ENCODE results near the gene TMEM33. TPM values are rescaled to one million over a fixed set of nuclear protein-coding genes. Genes with fewer than 3 reads are reported as not detected.
"Not testable (repeated sequence)": the region's sequence is repeated elsewhere in the genome, so short reads cannot be mapped to it uniquely, and the experiment has no call there.

The TMEM33 gene
- total RNA-seq, 1 donor from 2014 or later, result 22.5 TPM

- H3K9me3 ChIP-seq (replicated peaks), result no peaks in the 10 kb centered on the region
- intact Hi-C loops (cut with micrococcal nuclease), result loop anchor here (5.0 kb wide), 1 partner anchor 197 kb away; no protein-coding TSS in a partner anchor
- no peak overlapping the region for H3K27ac ChIP-seq (replicated peaks)
- TF ChIP-seq, protein P1, sequence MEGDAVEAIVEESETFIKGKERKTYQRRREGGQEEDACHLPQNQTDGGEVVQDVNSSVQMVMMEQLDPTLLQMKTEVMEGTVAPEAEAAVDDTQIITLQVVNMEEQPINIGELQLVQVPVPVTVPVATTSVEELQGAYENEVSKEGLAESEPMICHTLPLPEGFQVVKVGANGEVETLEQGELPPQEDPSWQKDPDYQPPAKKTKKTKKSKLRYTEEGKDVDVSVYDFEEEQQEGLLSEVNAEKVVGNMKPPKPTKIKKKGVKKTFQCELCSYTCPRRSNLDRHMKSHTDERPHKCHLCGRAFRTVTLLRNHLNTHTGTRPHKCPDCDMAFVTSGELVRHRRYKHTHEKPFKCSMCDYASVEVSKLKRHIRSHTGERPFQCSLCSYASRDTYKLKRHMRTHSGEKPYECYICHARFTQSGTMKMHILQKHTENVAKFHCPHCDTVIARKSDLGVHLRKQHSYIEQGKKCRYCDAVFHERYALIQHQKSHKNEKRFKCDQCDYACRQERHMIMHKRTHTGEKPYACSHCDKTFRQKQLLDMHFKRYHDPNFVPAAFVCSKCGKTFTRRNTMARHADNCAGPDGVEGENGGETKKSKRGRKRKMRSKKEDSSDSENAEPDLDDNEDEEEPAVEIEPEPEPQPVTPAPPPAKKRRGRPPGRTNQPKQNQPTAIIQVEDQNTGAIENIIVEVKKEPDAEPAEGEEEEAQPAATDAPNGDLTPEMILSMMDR (IDR thresholded peaks at IDR 0.05; ENCODE audit: borderline replicate concordance), result no peak
- H3K4me1 ChIP-seq, result no peaks in the 10 kb centered on the region
- H3K4me3 ChIP-seq, result no peak overlapping the region
- peaks cover 79% of the 10 kb centered on the region for H3K27me3 ChIP-seq (ENCODE audit: low read depth)
- no peaks in the 10 kb centered on the region for H3K36me3 ChIP-seq
- DNase-seq, result no peak
These were observed 45.9 kb upstream of the TMEM33 start for GRCh38 chr4:41889317-41889716.

- H3K9me3 ChIP-seq (replicated peaks), result no peaks in the 10 kb centered on the region
- TF ChIP-seq, protein P1 (IDR thresholded peaks at IDR 0.05; ENCODE audit: borderline replicate concordance), result no peak
- H3K36me3 ChIP-seq, result no peaks in the 10 kb centered on the region
- H3K4me1 ChIP-seq, result no peaks in the 10 kb centered on the region
- no peak for DNase-seq
- H3K27ac ChIP-seq (replicated peaks), result no peak overlapping the region
- H3K27me3 ChIP-seq (ENCODE audit: low read depth), result peaks cover 78% of the 10 kb centered on the region
- intact Hi-C loops (cut with micrococcal nuclease), result no loop called here
- no peak overlapping the region for H3K4me3 ChIP-seq
These were observed 45.1 kb upstream of the TMEM33 start for GRCh38 chr4:41890085-41890484.

GRCh38 chr4:41896648-41897047, 38.6 kb upstream of the TMEM33 start:
- intact Hi-C loops (cut with micrococcal nuclease), result no loop called here
- no peak for DNase-seq
- Histone ChIP-seq H3K9me3 (replicated peaks) (peaks cover 8% of the 10 kb centered on the region), H3K27me3 (ENCODE audit: low read depth) (peaks cover 44% of the 10 kb centered on the region), H3K27ac (replicated peaks) (no peak overlapping the region), H3K4me3 (no peak overlapping the region), H3K4me1 (no peaks in the 10 kb centered on the region), H3K36me3 (no peaks in the 10 kb centered on the region)
- TF ChIP-seq, protein P1 (IDR thresholded peaks at IDR 0.05; ENCODE audit: borderline replicate concordance), result no peak

- H3K4me3 ChIP-seq, result no peak overlapping the region
- peaks cover 17% of the 10 kb centered on the region for H3K9me3 ChIP-seq (replicated peaks)
- H3K36me3 ChIP-seq, result no peaks in the 10 kb centered on the region
- no peaks in the 10 kb centered on the region for H3K4me1 ChIP-seq
- TF ChIP-seq, protein P1 (IDR thresholded peaks at IDR 0.05; ENCODE audit: borderline replicate concordance), result no peak
- DNase-seq, result no peak
- H3K27me3 ChIP-seq (ENCODE audit: low read depth), result peaks cover 35% of the 10 kb centered on the region
- no peak overlapping the region for H3K27ac ChIP-seq (replicated peaks)
- intact Hi-C loops (cut with micrococcal nuclease), result no loop called here
These were observed 37.5 kb upstream of the TMEM33 start for GRCh38 chr4:41897698-41898097.

DNA sequence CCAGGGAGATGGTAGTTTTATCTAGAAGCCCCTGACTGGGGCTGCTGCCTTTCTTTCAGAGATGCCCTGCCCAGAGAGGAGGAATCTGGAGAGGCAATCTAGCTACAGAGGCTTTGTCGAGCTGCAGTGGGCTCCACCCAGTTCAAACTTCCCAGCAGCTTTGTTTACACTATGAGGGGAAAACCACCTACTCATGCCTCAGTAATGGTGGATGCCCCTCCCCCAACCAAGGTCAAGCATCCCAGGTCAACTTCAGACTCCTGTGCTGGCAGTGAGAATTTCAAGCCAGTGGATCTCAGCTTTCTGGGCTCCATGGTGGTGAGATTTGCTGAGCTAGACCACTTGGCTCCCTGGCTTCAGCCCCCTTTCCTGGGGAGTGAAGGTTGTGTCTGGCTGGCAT, 26.1 kb upstream of the TMEM33 start:
- H3K36me3 ChIP-seq; H3K9me3 ChIP-seq (replicated peaks); H3K4me3 ChIP-seq; H3K27ac ChIP-seq (replicated peaks); H3K4me1 ChIP-seq; DNase-seq; intact Hi-C loops (cut with micrococcal nuclease); H3K27me3 ChIP-seq (ENCODE audit: low read depth): not testable (repeated sequence)

GRCh38 chr4:41912546-41912945, 22.7 kb upstream of the TMEM33 start:
- no peaks in the 10 kb centered on the region for H3K4me1 ChIP-seq
- H3K27ac ChIP-seq (replicated peaks), result no peak overlapping the region
- intact Hi-C loops (cut with micrococcal nuclease), result no loop called here
- H3K36me3 ChIP-seq, result no peaks in the 10 kb centered on the region
- no peak for DNase-seq
- TF ChIP-seq, protein P1 (IDR thresholded peaks at IDR 0.05; ENCODE audit: borderline replicate concordance), result no peak
- H3K9me3 ChIP-seq (replicated peaks), result no peaks in the 10 kb centered on the region
- no peak overlapping the region for H3K4me3 ChIP-seq
- no peaks in the 10 kb centered on the region for H3K27me3 ChIP-seq (ENCODE audit: low read depth)
